Activated effector memory CD4-positive, alpha-beta T cell treated with Interleukin-2 at 50 U/mL for 16 hours (primary cell): ENCODE measurements around the gene FGF14.

ENCODE experiments used
- DNase-seq: peaks from one replicate; pipeline ENCODE4 v3.0.0-alpha.2; 2020

The FGF14 gene

DNA sequence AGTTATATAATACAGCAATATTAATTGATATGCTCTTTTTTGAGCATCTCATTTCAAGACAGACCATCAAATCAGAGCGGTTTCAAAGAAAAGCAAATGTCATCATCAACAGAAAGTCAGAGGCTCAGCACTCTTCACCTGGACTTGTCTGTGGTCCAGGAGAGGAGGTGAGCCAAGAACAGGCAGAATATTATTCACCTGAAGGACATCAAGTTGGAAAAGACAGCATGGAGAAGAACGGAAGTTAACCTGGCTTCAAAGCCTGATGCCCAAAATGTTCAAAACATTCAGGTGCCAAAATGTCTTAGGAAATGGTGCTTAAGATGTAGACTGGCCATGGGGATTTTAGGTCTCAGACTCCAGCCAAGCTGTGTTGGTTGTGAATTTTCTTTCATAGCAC lies 40.7 kb downstream of the FGF14 start:
- DNase-seq = no peak

DNA sequence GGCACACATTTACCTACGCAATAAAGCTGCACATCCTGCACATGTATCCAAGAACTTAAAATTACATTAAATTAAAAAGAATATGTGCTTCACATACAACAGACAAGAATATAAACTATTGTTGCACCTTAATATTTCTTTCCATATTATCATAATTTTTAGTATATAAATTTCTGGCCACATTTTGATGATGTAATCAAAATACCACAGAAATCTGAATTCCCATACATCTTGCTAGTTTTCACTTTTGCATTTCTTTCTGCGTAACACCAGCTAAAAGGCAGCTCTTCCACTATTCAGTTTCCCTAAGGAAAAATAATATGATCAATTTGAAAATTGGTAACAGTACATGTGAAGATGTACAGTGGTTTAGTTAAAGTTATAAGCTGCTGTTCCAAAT lies 42.6 kb downstream of the FGF14 start:
- DNase-seq = no peak

DNA sequence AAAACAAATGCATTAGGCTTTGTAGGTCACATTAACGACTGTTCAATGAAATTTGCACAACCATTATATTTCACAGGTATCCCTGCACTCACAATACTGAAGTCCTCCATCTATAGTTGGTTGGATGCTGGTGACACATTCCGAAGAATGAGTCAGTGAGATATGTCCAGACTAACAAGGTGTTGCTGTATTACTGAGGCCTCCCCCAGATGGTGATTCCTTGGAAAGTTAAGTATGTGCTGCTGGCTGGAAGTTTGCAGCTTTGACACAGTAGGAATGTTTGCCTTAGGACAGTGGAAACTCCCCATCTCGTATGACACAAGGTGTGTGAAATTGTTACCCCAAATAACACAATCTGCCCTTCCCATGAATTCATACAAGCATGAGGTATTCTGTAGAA lies 46.6 kb downstream of the FGF14 start:
- DNase-seq = no peak

DNA sequence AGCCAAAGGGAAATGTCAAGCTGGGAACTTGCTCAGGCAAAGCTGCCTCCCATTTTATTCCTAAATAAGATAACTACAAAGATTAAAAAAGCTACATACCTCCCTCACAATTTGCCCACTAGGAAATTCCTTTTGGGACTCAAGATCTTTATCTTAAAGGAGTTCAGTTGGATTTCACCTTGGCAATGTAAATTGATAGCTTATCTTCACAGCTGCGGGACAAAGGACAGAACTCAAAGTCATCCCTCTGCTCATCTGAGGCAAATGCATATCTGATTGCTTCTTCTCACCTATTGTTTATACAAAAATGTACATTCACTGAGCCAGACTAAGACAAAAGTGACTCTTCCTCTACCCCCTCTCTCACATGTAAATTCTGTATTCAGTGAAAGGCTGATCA lies 47.8 kb downstream of the FGF14 start:
- DNase-seq = no peak

DNA sequence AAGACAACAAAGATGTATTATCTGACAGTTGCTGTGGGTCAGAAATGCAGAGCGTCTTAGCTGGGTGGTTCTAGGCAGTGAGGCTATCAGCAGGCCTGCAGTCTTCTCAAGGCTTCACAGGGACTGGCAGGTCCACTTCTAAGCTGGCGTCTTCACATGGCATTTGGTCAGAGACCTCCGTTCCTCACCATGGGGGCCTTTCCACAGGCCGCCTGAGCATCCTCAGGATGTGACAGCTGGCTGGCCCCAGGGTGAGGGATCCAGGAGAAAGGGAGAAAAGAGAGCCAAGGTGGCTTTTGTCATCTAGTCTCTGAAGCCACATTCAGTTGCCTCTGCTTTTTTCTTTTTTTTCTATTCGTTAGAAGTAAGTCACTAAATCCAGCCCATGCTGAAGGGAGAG lies 50.3 kb downstream of the FGF14 start:
- no peak for DNase-seq

DNA sequence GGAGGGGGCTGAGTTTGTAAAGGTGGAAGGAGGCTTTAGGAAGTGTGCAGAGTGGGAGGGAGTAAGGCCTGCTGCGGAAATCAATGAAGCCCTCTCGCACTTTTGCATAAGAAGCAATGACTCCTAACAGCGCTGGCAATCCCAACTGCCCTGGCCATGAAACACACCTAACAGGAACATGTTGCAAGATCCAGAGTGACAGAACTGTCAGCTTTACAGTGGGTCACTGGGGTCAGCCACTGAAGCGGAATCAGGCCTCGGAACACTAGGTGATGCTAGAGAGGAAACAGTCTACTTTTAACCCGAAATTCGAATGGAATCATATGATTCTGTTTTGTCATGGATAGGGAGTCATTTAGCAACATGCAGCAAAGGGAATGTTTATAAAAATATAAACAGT lies 54.4 kb downstream of the FGF14 start:
- no peak for DNase-seq

DNA sequence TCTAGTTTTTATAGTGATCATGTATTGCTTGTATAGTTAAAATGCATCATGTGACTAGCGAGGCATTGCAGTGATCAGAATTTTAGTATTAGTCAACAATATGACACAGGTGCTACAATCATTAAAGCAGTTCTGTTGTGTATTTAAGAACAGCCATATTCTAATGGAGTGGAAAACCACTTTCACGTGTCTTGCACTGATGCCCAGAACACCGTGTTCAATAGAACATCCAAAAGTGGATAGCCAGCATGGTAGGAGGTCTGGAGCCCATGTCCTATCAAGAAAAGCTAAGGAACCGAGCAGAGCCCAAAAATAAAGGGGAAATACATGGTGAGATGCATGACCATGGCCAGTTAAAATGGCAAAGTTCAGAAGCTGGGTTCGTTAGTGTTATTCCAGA lies 55.1 kb downstream of the FGF14 start:
- no peak for DNase-seq

DNA sequence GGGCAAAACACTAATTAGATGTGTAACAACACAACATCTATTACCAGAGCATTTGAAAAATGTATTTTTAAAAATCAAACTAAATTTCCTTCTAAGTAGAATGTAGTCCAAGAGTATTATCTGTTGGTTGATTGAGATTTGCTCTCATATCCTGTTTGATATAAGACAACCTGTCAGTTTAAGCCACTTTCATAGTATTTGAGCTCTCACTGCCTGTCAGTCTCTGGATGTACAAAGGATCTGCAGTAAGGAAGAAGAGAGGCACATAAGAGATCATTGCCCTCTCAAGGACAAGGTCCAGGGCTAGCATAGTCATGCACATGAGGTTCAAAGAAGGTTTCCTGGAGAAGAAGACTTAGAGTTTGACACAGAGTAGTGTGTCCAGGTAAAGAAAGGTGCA lies 57.4 kb downstream of the FGF14 start:
- DNase-seq = no peak

DNA sequence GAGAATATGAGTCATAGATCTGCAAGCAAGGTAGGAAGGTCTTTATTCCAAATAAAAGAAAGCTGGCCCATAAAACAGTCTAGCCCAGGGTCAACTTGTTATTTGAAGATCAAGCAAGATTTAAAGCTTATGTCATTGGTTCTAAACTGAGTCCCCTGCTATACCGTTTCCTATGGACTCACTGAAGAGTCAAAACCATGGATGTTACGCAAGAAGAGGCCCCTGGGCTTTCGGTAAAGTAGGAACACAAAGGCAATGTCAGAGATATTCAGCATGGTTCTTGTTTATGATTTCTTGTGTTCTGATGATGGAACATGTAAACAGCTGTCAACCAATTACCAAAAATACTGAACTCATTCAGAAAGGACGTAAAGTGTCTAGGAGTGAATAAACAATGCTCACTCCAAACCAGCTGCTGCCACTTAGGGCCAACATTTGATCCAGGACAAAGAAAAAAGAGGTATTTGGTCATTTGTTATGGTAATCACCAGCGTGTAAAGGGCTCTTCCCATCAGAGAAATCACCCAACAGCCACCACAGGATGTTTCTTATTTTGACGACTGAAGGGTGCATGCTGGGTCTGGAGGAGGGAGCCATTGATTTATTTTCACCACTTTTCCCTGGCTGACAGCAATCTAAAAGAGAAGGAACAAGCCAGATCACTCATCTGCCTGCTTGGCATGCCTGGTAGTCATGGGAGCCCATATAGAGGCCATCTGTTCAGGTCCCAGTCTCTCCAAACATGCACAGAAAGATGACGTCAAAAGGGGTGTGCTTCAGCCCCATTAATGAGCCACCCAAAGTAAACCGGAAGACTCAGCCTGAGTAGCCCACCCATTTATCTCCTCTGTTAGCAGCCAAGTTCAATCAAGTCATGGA lies 68.3 kb downstream of the FGF14 start:
- no peak for DNase-seq

DNA sequence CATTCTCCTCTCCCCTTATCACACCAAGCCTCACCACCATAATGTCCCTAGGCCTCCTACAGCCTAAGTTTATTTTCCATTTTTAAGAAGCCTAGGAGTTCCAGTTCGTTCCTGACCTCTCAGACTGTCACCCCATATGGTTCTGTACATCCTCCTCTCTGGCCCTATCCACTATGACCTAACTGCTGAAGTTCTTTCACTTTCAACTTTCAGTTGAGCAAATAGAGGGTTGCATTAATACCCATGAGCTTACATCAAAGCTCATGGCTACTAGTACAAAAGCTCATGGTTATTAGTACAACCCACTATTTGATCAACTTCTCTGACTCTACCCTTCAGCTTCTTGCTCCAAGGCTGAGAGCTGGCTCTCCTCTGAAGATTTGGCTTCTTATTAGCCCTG lies 72.9 kb downstream of the FGF14 start:
- DNase-seq = no peak

DNA sequence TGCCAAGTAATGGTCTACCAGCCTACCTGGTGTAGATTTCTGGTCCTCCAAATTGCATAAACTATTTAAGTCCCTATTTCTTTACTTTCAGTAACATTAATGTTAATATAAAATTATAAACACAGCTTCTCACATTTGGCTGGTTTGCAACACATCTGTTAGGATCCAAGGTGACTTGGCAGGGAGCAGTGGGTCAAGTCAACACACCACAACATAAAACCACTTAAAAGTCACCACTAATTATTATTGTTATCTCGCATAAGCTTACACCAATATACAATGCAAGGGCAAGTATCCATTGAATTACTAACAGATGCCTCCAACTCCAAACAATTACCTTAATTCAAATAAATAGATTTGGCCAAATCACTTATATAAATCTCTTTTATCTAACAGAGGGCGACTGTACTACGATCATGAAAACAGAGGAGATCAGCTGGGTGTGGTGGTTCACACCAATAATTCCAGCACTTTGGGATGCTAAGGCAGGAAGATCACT lies 74.7 kb downstream of the FGF14 start:
- no peak for DNase-seq

DNA sequence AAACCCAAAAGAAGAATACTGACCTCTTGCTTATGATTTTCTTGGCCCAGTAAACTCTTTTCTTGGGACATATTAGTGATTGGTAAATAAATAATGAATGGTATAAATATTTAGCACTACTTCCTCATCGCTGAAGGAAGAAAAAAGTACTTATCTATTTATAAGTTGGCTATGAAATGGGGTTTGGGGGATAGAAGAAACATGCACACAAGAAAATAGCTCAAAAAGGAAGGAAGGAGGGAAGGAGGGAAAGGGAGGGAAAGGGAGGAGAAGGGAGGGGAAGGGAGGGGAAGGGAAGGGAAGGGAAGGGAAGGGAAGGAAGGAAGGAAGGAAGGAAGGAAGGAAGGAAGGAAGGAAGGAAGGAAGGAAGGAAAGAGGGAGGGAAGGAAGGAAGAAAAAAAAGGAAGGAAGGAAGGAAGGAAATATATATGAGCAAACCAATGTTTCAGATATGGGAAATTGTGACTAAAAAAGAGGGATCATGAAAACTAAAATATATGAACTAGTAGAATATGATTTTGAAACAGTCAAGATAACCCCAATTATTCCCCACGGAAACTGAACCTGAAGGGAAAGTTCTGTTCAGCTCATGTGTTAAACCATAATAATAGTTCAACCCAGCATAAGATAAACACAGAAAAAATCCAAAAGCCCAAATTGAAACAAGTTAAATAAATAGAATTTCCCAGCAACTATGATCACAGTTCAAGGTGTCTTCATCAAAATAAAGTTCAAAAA lies 75.3 kb downstream of the FGF14 start:
- no peak for DNase-seq

DNA sequence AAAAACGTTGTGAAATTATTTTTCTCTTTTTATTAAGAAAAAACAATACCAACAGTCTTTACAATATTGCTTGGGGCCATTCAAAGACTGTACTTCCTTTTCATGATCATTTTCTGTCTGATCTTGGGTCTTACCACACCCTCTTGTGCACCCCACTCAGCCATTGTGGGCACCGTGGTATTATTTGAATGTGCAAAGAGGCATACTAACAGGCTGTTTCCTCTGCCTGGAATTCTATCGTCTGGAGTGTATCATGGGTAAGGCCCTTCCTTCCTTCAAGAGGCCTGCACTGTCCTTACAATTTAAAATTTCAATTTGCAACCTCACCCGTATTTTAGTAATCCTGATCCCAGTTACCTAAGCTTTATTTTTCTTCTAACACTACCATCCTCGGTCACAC lies 76.5 kb downstream of the FGF14 start:
- DNase-seq = no peak

DNA sequence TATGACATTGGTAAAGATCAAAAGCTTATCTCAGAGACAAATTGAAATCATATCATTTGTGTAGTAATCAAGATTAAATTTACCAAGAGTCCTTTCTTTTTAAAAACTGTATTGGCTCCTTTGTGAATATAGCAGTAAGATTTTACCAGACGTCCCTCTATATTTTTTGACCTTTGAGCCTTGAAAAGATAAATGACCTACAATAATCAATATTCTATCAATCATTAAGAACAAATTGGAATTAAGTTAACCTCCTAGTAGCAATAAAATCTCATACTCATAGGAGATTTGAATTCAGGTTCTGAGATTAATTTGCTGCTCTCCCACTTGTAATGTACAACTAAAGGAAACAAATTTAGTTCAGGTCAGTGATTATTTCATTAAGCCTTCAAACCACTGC lies 78.3 kb downstream of the FGF14 start:
- DNase-seq = no peak

DNA sequence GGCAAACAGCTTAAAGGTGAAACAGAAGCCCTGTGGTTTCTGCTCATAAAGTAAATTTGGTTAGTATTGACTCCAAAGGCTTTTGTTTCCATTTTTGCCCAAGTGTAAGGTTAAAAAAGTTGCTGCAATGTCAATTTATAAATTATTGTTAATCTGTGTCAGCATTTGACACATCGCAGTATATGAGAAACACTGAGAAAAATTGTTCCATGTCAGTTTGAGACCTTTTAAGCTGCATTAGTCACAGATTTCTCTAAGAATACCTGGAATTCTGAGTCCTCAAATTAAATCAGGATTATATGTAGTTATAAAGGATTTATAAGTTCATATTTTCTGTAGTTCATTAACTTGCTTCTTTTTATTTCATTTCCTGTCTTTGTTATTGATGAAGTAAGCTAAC lies 78.8 kb downstream of the FGF14 start:
- DNase-seq = no peak

DNA sequence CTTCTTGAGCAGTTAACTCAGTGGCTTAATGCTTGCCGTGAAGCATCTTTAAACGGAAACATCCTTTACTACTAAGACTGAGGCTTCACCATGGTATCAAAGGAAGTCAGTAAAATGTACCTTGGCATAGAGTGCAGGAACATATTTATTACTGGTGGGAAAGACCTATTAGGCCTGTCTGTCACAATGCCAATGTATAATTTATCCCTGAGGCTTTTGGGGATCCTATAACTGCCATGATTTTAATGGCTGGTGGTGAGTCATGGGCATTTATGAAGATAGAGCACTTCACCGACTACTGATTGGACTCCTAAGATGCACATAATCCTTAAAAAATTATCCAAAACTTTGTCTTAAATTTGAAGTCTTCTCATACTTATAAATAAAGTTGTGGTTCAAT lies 79.6 kb downstream of the FGF14 start:
- no peak for DNase-seq

DNA sequence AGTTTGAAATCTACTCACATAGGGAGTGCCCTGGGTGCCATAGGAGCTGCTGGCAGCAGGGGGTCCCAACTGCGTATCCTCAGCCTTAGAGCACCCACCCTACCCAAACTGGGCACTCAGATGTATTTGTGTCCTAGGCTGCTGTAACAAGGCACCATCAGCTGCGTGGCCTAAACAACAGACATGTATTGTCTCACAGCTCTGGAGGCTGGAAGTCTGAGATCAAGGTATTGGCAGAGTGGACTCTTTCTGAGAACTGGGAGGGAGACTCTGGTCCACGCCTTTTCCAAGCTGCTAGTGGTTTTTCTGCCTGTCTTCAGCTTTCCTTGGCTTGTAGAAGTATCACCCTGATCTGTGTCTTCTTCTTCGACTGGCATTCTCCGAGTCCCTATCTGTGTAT lies 83.6 kb downstream of the FGF14 start:
- no peak for DNase-seq

DNA sequence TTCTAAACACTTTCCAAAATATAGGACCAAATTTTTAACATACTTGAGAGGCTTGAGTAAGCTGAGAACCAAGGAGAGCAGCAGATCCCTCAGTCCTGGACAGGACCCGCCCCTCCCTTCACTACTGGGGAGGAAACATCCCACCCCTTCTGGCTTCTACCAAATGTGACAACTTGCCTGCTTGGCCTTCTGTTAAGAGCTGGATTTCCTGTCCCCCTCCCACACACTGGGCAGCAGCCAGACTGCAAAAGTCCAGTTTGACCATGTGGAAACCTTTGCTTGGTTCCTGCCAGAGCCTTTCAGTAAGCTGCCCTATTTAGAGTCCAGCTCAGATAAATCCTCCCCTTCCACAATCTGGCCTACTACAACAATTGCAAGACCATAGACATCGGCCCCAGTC lies 84.3 kb downstream of the FGF14 start:
- no peak for DNase-seq

DNA sequence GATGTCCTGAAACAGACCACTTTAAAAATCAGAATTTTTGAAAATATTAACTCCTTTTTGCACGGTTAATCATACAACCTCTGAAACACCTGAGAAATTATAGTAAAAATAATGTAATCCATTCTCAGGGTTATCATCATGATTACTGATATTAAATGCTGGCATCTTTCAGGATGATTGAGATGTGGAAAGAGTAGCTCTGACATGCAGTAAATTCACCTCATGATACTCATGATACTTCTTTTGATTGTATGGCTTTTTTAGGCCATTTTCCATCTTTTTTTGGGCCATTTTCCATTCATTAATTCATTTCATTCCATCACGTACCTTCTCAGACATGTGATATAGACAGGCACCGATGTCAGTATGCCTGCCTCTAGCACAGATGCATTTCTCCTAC lies 85.1 kb downstream of the FGF14 start:
- DNase-seq = no peak

DNA sequence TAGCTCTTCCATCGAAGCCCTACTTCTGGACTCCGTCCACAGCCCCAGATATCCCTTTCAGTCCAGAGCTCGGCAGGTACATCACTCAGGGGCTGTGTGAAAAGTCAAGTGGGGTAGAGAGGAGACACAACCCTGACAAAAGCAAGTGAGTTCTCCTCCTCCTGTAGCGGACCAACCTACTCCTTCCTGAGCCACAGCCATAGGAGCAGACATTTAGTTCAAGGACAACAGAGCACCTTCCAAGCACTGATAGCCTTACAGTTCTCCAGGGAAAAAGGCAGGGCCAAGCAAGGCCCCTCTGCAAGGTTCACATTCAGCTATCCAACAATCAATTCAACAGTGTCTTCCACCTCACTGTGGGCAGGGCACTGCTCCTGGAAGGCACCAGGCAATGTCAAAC lies 89.0 kb downstream of the FGF14 start:
- no peak for DNase-seq

DNA sequence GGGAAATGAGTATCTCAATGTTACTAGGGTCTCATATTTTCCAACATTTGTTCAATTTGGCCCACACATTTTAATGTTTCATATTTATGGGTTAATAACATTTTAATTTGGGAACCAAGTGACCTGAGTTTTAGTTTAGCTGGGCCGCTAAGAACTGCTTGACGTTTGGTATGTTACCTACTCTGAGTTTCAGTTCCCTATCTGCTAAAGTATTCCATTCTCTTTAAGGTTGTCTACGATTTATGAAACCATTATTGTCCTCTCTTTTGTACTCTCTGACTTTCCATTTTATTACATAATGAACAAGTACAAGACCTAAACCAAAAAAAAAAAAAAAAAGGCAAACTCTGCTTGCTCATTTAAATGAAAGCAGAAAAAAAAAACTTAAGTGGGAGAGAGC lies 89.9 kb downstream of the FGF14 start:
- no peak for DNase-seq

DNA sequence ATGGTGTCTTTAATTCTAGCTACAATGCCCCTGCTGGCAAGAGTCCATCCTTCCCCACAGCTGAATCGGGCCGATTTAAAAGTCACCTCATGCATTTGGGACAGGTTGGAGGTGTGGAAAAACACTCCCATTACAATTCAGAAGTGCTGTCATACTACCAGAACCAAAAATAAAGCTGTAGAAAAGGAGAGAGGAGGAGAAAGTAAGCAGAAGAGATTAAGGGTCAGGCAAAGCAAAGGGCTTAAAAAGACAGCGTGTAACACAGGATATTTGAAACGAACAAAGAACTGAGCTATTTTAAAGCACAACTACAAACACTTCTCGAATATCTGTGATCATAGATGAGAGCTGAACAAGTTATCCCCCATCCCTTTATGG lies 90.4 kb downstream of the FGF14 start:
- no peak for DNase-seq

DNA sequence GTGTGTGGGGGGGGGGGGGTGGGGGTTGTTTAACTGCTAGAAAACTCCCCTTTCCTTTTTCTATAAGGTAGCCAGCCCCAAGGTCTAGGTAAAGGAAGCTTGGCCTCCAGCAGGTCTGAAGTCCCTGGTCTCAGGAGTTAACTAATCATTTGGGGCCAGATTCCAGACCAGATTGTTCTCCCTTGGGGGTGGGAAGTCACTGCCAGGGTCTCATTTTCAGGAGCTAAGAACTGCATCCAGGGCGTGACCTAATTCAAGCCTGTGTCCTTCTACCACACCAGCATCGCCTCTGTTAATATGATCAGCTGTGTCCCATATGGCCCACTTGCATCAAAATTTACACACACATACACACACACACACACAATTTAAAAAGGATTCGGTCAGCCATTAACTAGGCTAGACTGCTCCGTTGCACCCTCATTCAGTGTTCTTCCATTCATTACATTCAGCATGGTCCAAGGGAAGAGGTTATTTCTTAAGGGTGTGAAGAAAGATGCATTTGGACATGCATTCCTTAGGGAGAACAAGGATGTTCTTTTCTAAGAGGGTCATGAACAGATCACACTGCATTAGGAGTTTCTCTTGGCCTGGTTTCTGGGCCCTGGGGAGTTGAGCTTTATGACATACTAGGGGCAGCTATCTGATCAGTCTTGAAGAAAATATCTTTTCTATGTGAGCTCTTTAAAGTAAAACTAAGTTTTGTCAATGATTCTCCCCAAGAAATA lies 91.0 kb downstream of the FGF14 start:
- no peak for DNase-seq

DNA sequence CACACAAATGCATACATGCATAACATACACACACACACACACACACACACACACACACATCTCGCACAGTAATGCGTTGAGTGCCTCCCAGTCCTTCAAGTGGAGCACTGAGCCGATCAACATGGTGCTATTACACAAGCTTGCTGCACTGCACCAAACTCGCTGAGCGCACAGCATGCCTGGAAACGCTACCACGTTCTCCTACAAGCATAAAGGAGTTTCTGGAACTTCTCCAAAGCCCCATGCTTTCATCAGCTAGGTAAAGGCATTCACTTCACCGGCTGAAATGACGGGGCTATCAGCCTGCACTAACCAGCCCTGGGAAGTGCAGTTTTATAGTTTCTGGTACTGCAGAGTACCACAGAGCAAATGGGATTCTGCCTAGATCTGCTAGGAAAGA lies 92.7 kb downstream of the FGF14 start:
- DNase-seq = no peak
